ENCODE measurements around the gene PXMP2.

PXMP2 gene

GRCh38 chr12:132695431-132695830, 8.0 kb downstream of the PXMP2 start:
- no peak overlapping the region for H3K4me2 ChIP-seq (ENCODE audit: low read depth, low read length, poor library complexity, severe bottlenecking)
- no peak overlapping the region for H3K27ac ChIP-seq (ENCODE audit: low read depth, low read length)
- H3F3A ChIP-seq (ENCODE audit: insufficient read depth) = peaks cover 12% of the 10 kb centered on the region
- no peaks in the 10 kb centered on the region for H3K27me3 ChIP-seq (ENCODE audit: low read length)
- H3K36me3 ChIP-seq (ENCODE audit: low read length) = peaks cover 9% of the 10 kb centered on the region; the same call in 1 of the 2 replicates
- H3K9me3 ChIP-seq (ENCODE audit: insufficient read depth, low read length) = no peaks in the 10 kb centered on the region
- no peak for TF ChIP-seq CTCF (IDR thresholded peaks at IDR 0.05; ENCODE audit: insufficient read depth, low read length, poor library complexity, severe bottlenecking)
- TF ChIP-seq EZH2phosphoT487 (conservative IDR thresholded peaks at IDR 0.05; ENCODE audit: low read length) = no peak
- no peaks in the 10 kb centered on the region for H4K20me1 ChIP-seq (ENCODE audit: low read depth, low read length)
- H2AFZ ChIP-seq (ENCODE audit: low read depth, low read length, severe bottlenecking) = no peak overlapping the region
- H3K9me2 ChIP-seq (replicated peaks; ENCODE audit: insufficient read depth, low read length) = no peaks in the 10 kb centered on the region
- peaks cover 7% of the 10 kb centered on the region; the same call in 1 of the 2 replicates for H3K79me2 ChIP-seq (ENCODE audit: insufficient read depth, low read length)
- no peak overlapping the region for H3K9ac ChIP-seq (ENCODE audit: low read length)
- H3K4me3 ChIP-seq (ENCODE audit: insufficient read depth, low read length, poor library complexity, severe bottlenecking) = no peak overlapping the region

- peaks cover 2% of the 10 kb centered on the region; the same call in 1 of the 2 replicates for H3K36me3 ChIP-seq (ENCODE audit: low read length)
- H3K9me3 ChIP-seq (ENCODE audit: insufficient read depth, low read length) = no peaks in the 10 kb centered on the region
- H4K20me1 ChIP-seq (ENCODE audit: low read depth, low read length) = no peaks in the 10 kb centered on the region
- H3K4me3 ChIP-seq (ENCODE audit: insufficient read depth, low read length, poor library complexity, severe bottlenecking) = no peak overlapping the region
- no peaks in the 10 kb centered on the region for H3K27me3 ChIP-seq (ENCODE audit: low read length)
- peaks cover 5% of the 10 kb centered on the region for H3F3A ChIP-seq (ENCODE audit: insufficient read depth)
- no peak overlapping the region for H2AFZ ChIP-seq (ENCODE audit: low read depth, low read length, severe bottlenecking)
- TF ChIP-seq CTCF (IDR thresholded peaks at IDR 0.05; ENCODE audit: insufficient read depth, low read length, poor library complexity, severe bottlenecking) (no peak), EZH2phosphoT487 (conservative IDR thresholded peaks at IDR 0.05; ENCODE audit: low read length) (no peak)
- H3K9ac ChIP-seq (ENCODE audit: low read length) = no peak overlapping the region
- no peaks in the 10 kb centered on the region for H3K9me2 ChIP-seq (replicated peaks; ENCODE audit: insufficient read depth, low read length)
- no peak overlapping the region for H3K4me2 ChIP-seq (ENCODE audit: low read depth, low read length, poor library complexity, severe bottlenecking)
- H3K79me2 ChIP-seq (ENCODE audit: insufficient read depth, low read length) = peaks cover 13% of the 10 kb centered on the region; the same call in 1 of the 2 replicates
- no peak overlapping the region for H3K27ac ChIP-seq (ENCODE audit: low read depth, low read length)
Observed at GRCh38 chr12:132698341-132698740, 11.0 kb downstream of the PXMP2 start.

- H2AFZ ChIP-seq (ENCODE audit: low read depth, low read length, severe bottlenecking) = no peak overlapping the region
- peak overlapping the region; percentile 77 for H3K27ac ChIP-seq (ENCODE audit: low read depth, low read length)
- H3K9me2 ChIP-seq (replicated peaks; ENCODE audit: insufficient read depth, low read length) = no peaks in the 10 kb centered on the region
- peaks cover 13% of the 10 kb centered on the region; the same call in 1 of the 2 replicates for H3K79me2 ChIP-seq (ENCODE audit: insufficient read depth, low read length)
- no peak overlapping the region for H3K4me3 ChIP-seq (ENCODE audit: insufficient read depth, low read length, poor library complexity, severe bottlenecking)
- peaks cover 2% of the 10 kb centered on the region; the same call in 1 of the 2 replicates for H3K36me3 ChIP-seq (ENCODE audit: low read length)
- 0 out of 2 replicates have a peak overlapping the region, but pooled peaks have one; percentile 2 for H3K9ac ChIP-seq (ENCODE audit: low read length)
- peak overlapping the region; percentile 39 for H3K4me2 ChIP-seq (ENCODE audit: low read depth, low read length, poor library complexity, severe bottlenecking)
- no peaks in the 10 kb centered on the region for H4K20me1 ChIP-seq (ENCODE audit: low read depth, low read length)
- H3K9me3 ChIP-seq (ENCODE audit: insufficient read depth, low read length) = no peaks in the 10 kb centered on the region
- H3K27me3 ChIP-seq (ENCODE audit: low read length) = no peaks in the 10 kb centered on the region
- TF ChIP-seq CTCF (IDR thresholded peaks at IDR 0.05; ENCODE audit: insufficient read depth, low read length, poor library complexity, severe bottlenecking) (no peak), EZH2phosphoT487 (conservative IDR thresholded peaks at IDR 0.05; ENCODE audit: low read length) (no peak)
- peaks cover 5% of the 10 kb centered on the region for H3F3A ChIP-seq (ENCODE audit: insufficient read depth)
Observed at GRCh38 chr12:132700212-132700822, 12.9 kb downstream of the PXMP2 start.

Data from SU-DHL-6 (cell line).